Activated B cell treated with CpG ODN at 0.5 μM for 24 hours (primary cell): ENCODE results near the gene CLMN. TPM values are rescaled to one million over a fixed set of nuclear protein-coding genes. Genes with fewer than 3 reads are reported as not detected.
A peak's percentile ranks its signal among the peaks of the same experiment; 100 is the strongest.

ENCODE experiments used
- ATAC-seq: fragments of 200-7000 bp; cut with Tn5 transposase; one replicate; pipeline ENCODE4 v1.10.0; 2021; ENCODE audit warnings: low read depth, mild to moderate bottlenecking, moderate library complexity
- CTCF ChIA-PET: fragments of 350-600 bp; sonication (Branson Sonifier 250); formaldehyde crosslinking; loops from one replicate; lab custom pipeline; 2021; ENCODE audit warnings: antibody characterized with exemption; lab: Charles Lee
- POLR2A ChIA-PET: fragments of 350-600 bp; sonication (Branson Sonifier 250); formaldehyde crosslinking; loops from one replicate; lab custom pipeline; 2021; ENCODE audit warnings: antibody characterized with exemption; lab: Charles Lee
- DNase-seq: peaks from one replicate; pipeline ENCODE4 v3.0.0; 2022
- H3K27ac Mint-ChIP-seq: one replicate; pipeline ENCODE4 v1.8.0; 2020; ENCODE audit warnings: mixed read lengths
- H3K27me3 Mint-ChIP-seq: one replicate; pipeline ENCODE4 v1.8.0; 2021; ENCODE audit warnings: mixed read lengths
- H3K36me3 Mint-ChIP-seq: one replicate; pipeline ENCODE4 v1.8.0; 2021; ENCODE audit warnings: low read depth, mixed read lengths
- H3K4me1 Mint-ChIP-seq: one replicate; pipeline ENCODE4 v1.8.0; 2021; ENCODE audit warnings: mixed read lengths
- H3K4me3 Mint-ChIP-seq: one replicate; pipeline ENCODE4 v1.8.0; 2020; ENCODE audit warnings: mild to moderate bottlenecking, mixed read lengths
- H3K9me3 Mint-ChIP-seq: one replicate; pipeline ENCODE4 v1.8.0; 2020; ENCODE audit warnings: mixed read lengths
- CTCF ChIP-seq: fragments of 200-600 bp; IDR thresholded peaks from one replicate; pipeline ENCODE4 v1.8.0; 2022; ENCODE audit warnings: antibody characterized with exemption, mild to moderate bottlenecking
- intact Hi-C: fragments of 100-400 bp; cut with micrococcal nuclease; formaldehyde crosslinking; loops from one replicate; pipeline ENCODE4 v1.15.1; 2024
- total RNA-seq: library from RNA; stranded (reverse); gene quantifications from 2 replicates; pipeline ENCODE4 v1.2.3, GENCODE V29; 2022

CLMN gene
- total RNA-seq, 1 donor from 2014 or later, result 23.9 TPM

- Mint-ChIP-seq H3K36me3 (no peaks in the 10 kb centered on the region), H3K27ac (no peak overlapping the region), H3K27me3 (no peaks in the 10 kb centered on the region), H3K9me3 (no peaks in the 10 kb centered on the region), H3K4me3 (no peak overlapping the region), H3K4me1 (peaks cover 52% of the 10 kb centered on the region)
- ATAC-seq, result no peak
- no peak for TF ChIP-seq CTCF
- POLR2A ChIA-PET, result interaction anchor here (1.6 kb wide), 2 partner anchors 12 to 50 kb away, joined by 5 to 7 read pairs; no protein-coding TSS in a partner anchor
- intact Hi-C loops, result loop anchor here (2.0 to 10.0 kb wide), 2 partner anchors 13 to 109 kb away; no protein-coding TSS in a partner anchor
- DNase-seq, result no peak
- CTCF ChIA-PET, result interaction anchor here (2.0 kb wide), 1 partner anchor 46 kb away, joined by 4 read pairs; no protein-coding TSS in a partner anchor
These were observed 4.1 kb downstream of the CLMN start for GRCh38 chr14:95315579-95315978.

- ChIA-PET CTCF (interaction anchor here (2.0 kb wide), 1 partner anchor 47 kb away, joined by 4 read pairs; no protein-coding TSS in a partner anchor), POLR2A (interaction anchor here (1.2 to 1.9 kb wide), 2 partner anchors 13 to 49 kb away, joined by 4 to 7 read pairs; no protein-coding TSS in a partner anchor)
- H3K9me3 Mint-ChIP-seq, result no peaks in the 10 kb centered on the region
- H3K27ac Mint-ChIP-seq, result peak overlapping the region; percentile 75
- DNase-seq, result no peak
- no peak overlapping the region for H3K4me3 Mint-ChIP-seq
- no peaks in the 10 kb centered on the region for H3K36me3 Mint-ChIP-seq
- H3K27me3 Mint-ChIP-seq, result no peaks in the 10 kb centered on the region
- peaks cover 52% of the 10 kb centered on the region for H3K4me1 Mint-ChIP-seq
- no peak for ATAC-seq
- intact Hi-C loops, result loop anchor here (2.0 to 10.0 kb wide), 2 partner anchors 14 to 110 kb away; no protein-coding TSS in a partner anchor
- no peak for TF ChIP-seq CTCF
These were observed 4.6 kb downstream of the CLMN start for GRCh38 chr14:95315156-95315555.

GRCh38 chr14:95314609-95315008 lies 5.1 kb downstream of the CLMN start:
- Mint-ChIP-seq H3K36me3 (no peaks in the 10 kb centered on the region), H3K27ac (peak overlapping the region; percentile 75), H3K27me3 (no peaks in the 10 kb centered on the region), H3K9me3 (no peaks in the 10 kb centered on the region), H3K4me3 (peak overlapping the region; percentile 57), H3K4me1 (peaks cover 52% of the 10 kb centered on the region)
- ATAC-seq, result peak; percentile 72
- intact Hi-C loops, result loop anchor here (1.0 to 10.0 kb wide), 3 partner anchors 12 to 110 kb away; no protein-coding TSS in a partner anchor
- POLR2A ChIA-PET, result interaction anchor here (1.2 to 1.9 kb wide), 2 partner anchors 13 to 49 kb away, joined by 4 to 7 read pairs; no protein-coding TSS in a partner anchor
- CTCF ChIA-PET, result interaction anchor here (2.0 kb wide), 1 partner anchor 47 kb away, joined by 4 read pairs; no protein-coding TSS in a partner anchor
- TF ChIP-seq CTCF, result no peak
- no peak for DNase-seq

- Mint-ChIP-seq H3K9me3 (no peaks in the 10 kb centered on the region), H3K4me3 (no peak overlapping the region), H3K4me1 (peaks cover 45% of the 10 kb centered on the region), H3K27ac (no peak overlapping the region), H3K27me3 (no peaks in the 10 kb centered on the region), H3K36me3 (no peaks in the 10 kb centered on the region)
- ChIA-PET CTCF (no interaction called here), POLR2A (interaction anchor here (1.9 kb wide), 1 partner anchor 48 kb away, joined by 7 read pairs; no protein-coding TSS in a partner anchor)
- intact Hi-C loops, result loop anchor here (1.0 to 10.0 kb wide), 3 partner anchors 11 to 111 kb away; no protein-coding TSS in a partner anchor
- DNase-seq (no peak), ATAC-seq (no peak)
- TF ChIP-seq CTCF, result no peak
These were observed 6.0 kb downstream of the CLMN start for GRCh38 chr14:95313707-95314106.

- ChIA-PET CTCF (no interaction called here), POLR2A (interaction anchor here (1.9 kb wide), 1 partner anchor 48 kb away, joined by 7 read pairs; no protein-coding TSS in a partner anchor)
- intact Hi-C loops, result loop anchor here (10.0 kb wide), 1 partner anchor 112 kb away; no protein-coding TSS in a partner anchor
These were observed 6.5 kb downstream of the CLMN start for GRCh38 chr14:95313190-95313589.

More at GRCh38 chr14:95313190-95313589, 6.5 kb downstream of the CLMN start:
- no peaks in the 10 kb centered on the region for H3K9me3 Mint-ChIP-seq
- no peaks in the 10 kb centered on the region for H3K27me3 Mint-ChIP-seq
- H3K36me3 Mint-ChIP-seq, result no peaks in the 10 kb centered on the region
- no peak for TF ChIP-seq CTCF
- ATAC-seq (no peak), DNase-seq (no peak)
- no peak overlapping the region for H3K4me3 Mint-ChIP-seq
- H3K4me1 Mint-ChIP-seq, result peaks cover 40% of the 10 kb centered on the region
- H3K27ac Mint-ChIP-seq, result no peak overlapping the region
